Ureter (tissue), 1 donor: Measurements from ENCODE around the gene SERPINA10. TPM values are rescaled to one million over a fixed set of nuclear protein-coding genes. Genes with fewer than 3 reads are reported as not detected.
"Not testable (repeated sequence)": the region's sequence is repeated elsewhere in the genome, so short reads cannot be mapped to it uniquely, and the experiment has no call there.

Source experiments
- DNase-seq: peaks from one replicate; pipeline ENCODE4 v3.0.0-alpha.2; 2020; ENCODE audit warnings: low spot score
- total RNA-seq: library from RNA; stranded (reverse); gene quantifications from one replicate; pipeline ENCODE4 v1.2.4, GENCODE V29; 2023
- donor health status: DM: yes; HTN: yes; CAD: no.

The SERPINA10 gene
- total RNA-seq, 1 donor from 2014 or later, result not detected

GRCh38 chr14:94313991-94314655 is 21.1 kb upstream of the SERPINA10 start:
- DNase-seq, result no peak

- no peak for DNase-seq
Measured at GRCh38 chr14:94312481-94313246, 19.6 kb upstream of the SERPINA10 start.

- DNase-seq, result no peak
Measured at GRCh38 chr14:94310248-94310647, 17.2 kb upstream of the SERPINA10 start.

- no peak for DNase-seq
Measured at GRCh38 chr14:94309721-94310120, 16.7 kb upstream of the SERPINA10 start.

GRCh38 chr14:94307410-94307992 is 14.4 kb upstream of the SERPINA10 start:
- no peak for DNase-seq

GRCh38 chr14:94306047-94306978 is 13.2 kb upstream of the SERPINA10 start:
- no peak for DNase-seq

GRCh38 chr14:94305620-94306019 is 12.6 kb upstream of the SERPINA10 start:
- DNase-seq, result no peak

- no peak for DNase-seq
Measured at GRCh38 chr14:94304243-94304642, 11.2 kb upstream of the SERPINA10 start.

GRCh38 chr14:94303111-94303510 is 10.0 kb upstream of the SERPINA10 start:
- DNase-seq, result no peak

- DNase-seq, result no peak
Measured at GRCh38 chr14:94298130-94298529, 5.1 kb upstream of the SERPINA10 start.

GRCh38 chr14:94296181-94296545 is 3.1 kb upstream of the SERPINA10 start:
- not testable (repeated sequence) for DNase-seq

- DNase-seq, result no peak
Measured at GRCh38 chr14:94295360-94296180, 2.5 kb upstream of the SERPINA10 start.

- DNase-seq, result no peak
Measured at GRCh38 chr14:94293578-94293924, 483 bp upstream of the SERPINA10 start.

GRCh38 chr14:94292526-94292871 is 569 bp downstream of the SERPINA10 start:
- no peak for DNase-seq

GRCh38 chr14:94291906-94292525 is 1.1 kb downstream of the SERPINA10 start:
- DNase-seq, result no peak

- no peak for DNase-seq
Measured at GRCh38 chr14:94291159-94291905, 1.7 kb downstream of the SERPINA10 start.

GRCh38 chr14:94290197-94290596 is 2.9 kb downstream of the SERPINA10 start:
- DNase-seq, result no peak

GRCh38 chr14:94288610-94289465 is 4.2 kb downstream of the SERPINA10 start:
- no peak for DNase-seq

- DNase-seq, result no peak
Measured at GRCh38 chr14:94285158-94285557, 7.9 kb downstream of the SERPINA10 start.
